ENCODE measurements around the gene DNPH1. TPM values are rescaled to one million over a fixed set of nuclear protein-coding genes. Genes with fewer than 3 reads are reported as not detected.

Gene DNPH1
- total and polyA plus RNA-seq, 2 of the 8 experiments (the other 6 are each of a cell fraction or from before 2014, with no cell fraction given) = 33.9 to 134 TPM

GRCh38 chr6:43235841-43236240 lies 6.6 kb upstream of the DNPH1 start:
- Histone ChIP-seq H3K14ac (ENCODE audit: insufficient read length) (no peak overlapping the region), H3K9me3 (ENCODE audit: insufficient read depth in 2 of 2, low read depth in 1 of 2, low read length in 1 of 2) (no peaks in the 10 kb centered on the region), H3K9ac (replicated peaks in 1 of 4; ENCODE audit: extremely low read depth in 1 of 4, low read depth in 3 of 4, low read length in 3 of 4) (no peak overlapping the region), H3K27ac (ENCODE audit: low read depth, low read length) (no peak overlapping the region), H4K5ac (ENCODE audit: insufficient read length, low read depth, low read length) (no peak overlapping the region), H2BK20ac (ENCODE audit: low read length) (no peak overlapping the region), H3K27me3 (replicated peaks in 1 of 4; ENCODE audit: control insufficient read depth in 3 of 4, extremely low read depth in 1 of 4, insufficient read depth in 3 of 4, low read length in 3 of 4) (peaks cover 0 to 14% (median 10%) of the 10 kb centered on the region in 4 experiments; a peak in 4 of 7 replicates), H3K4ac (replicated peaks; ENCODE audit: insufficient read length, low read depth, low read length) (no peak overlapping the region), H2AFZ (ENCODE audit: low read length) (no peak overlapping the region), H2BK15ac (ENCODE audit: low read length) (no peak overlapping the region), H3K4me2 (ENCODE audit: insufficient read depth in 1 of 2, low read depth in 2 of 2, low read length in 2 of 2) (no peak overlapping the region), H3K4me3 (ENCODE audit: extremely low read depth in 1 of 4, insufficient read depth in 2 of 4, low read depth in 3 of 4, low read length in 4 of 4) (no peak overlapping the region), H2BK5ac (ENCODE audit: low read depth, low read length) (no peak overlapping the region), H3K18ac (ENCODE audit: extremely low read depth, low read length) (no peak overlapping the region), H2AK5ac (ENCODE audit: low read depth, low read length) (no peak overlapping the region), H4K20me1 (replicated peaks in 1 of 2; ENCODE audit: control insufficient read depth in 1 of 2, insufficient read depth in 2 of 2, low read length in 2 of 2) (no peaks in the 10 kb centered on the region), H3K79me2 (ENCODE audit: control insufficient read depth in 1 of 2, insufficient read depth in 2 of 2, low read length in 2 of 2) (no peaks in the 10 kb centered on the region), H3K23me2 (ENCODE audit: low read depth, low read length) (0 out of 2 replicates have a peak, but pooled peaks cover 2% of the 10 kb centered on the region), H3K36me3 (ENCODE audit: control insufficient read depth in 2 of 4, insufficient read depth in 4 of 4, low read length in 3 of 4) (no peaks in the 10 kb centered on the region), H2BK12ac (ENCODE audit: low read depth, low read length) (no peak overlapping the region), H4K91ac (replicated peaks; ENCODE audit: insufficient read length, low read length) (no peak overlapping the region), H3K79me1 (ENCODE audit: low read depth, low read length) (no peaks in the 10 kb centered on the region), H4K8ac (ENCODE audit: extremely low read depth, insufficient read depth, low read length) (no peak overlapping the region), H3K56ac (replicated peaks; ENCODE audit: insufficient read length, low read depth, low read length) (no peak overlapping the region), H3K4me1 (replicated peaks in 1 of 4; ENCODE audit: control insufficient read depth in 3 of 4, insufficient read depth in 4 of 4, low read length in 3 of 4) (no peaks in the 10 kb centered on the region), H3K23ac (ENCODE audit: insufficient read length) (no peak overlapping the region), H2BK120ac (replicated peaks; ENCODE audit: low read depth, low read length) (no peak overlapping the region)
- CTCF ChIA-PET (ENCODE audit: partially characterized antibody) = no interaction called here
- no peak for FAIRE-seq
- POLR2A ChIA-PET (ENCODE audit: partially characterized antibody) = no interaction called here
- TF ChIP-seq CHD2 (IDR thresholded peaks at IDR 0.05; ENCODE audit: low read length) (no peak), SP4 (IDR thresholded peaks at IDR 0.05; ENCODE audit: low read length) (no peak), JUND (IDR thresholded peaks at IDR 0.05; ENCODE audit: low read length) (no peak), CBX5 (IDR thresholded peaks at IDR 0.05; ENCODE audit: low read depth, low read length) (no peak), EP300 (IDR thresholded peaks at IDR 0.05; ENCODE audit: borderline replicate concordance in 1 of 2, low read depth in 2 of 2, low read length in 2 of 2) (no peak), SAP30 (IDR thresholded peaks at IDR 0.05; ENCODE audit: insufficient read depth, insufficient replicate concordance, low read length) (no peak), KDM5A (IDR thresholded peaks at IDR 0.05; ENCODE audit: low read length) (no peak), TEAD4 (IDR thresholded peaks at IDR 0.05; ENCODE audit: low read depth, low read length) (no peak), RBBP5 (IDR thresholded peaks at IDR 0.05; ENCODE audit: borderline replicate concordance, low read depth, low read length) (no peak)
- no peak for DNase-seq (ENCODE audit: low read depth in 1 of 2, low spot score in 2 of 2)
- 92% methylated on average over 2 of the region's 2 CpGs; no CpG with 5 or more reads in 1 of the 2 experiments for WGBS, 2 experiments (ENCODE audit: extremely low coverage in 1 of 2, insufficient coverage in 1 of 2, insufficient read length in 1 of 2, insufficient replicate concordance in 2 of 2, low coverage in 1 of 2, low lambda C conversion rate in 2 of 2, missing lambda C conversion rate in 1 of 2)
